Neutrophil (primary cell): Measurements from ENCODE around the gene SPEM1.

Experiments
- H3K27ac ChIP-seq: fragments of 200-600 bp; sonication (generic); 2 replicates; pipeline ENCODE4 v1.5.1; 2016; ENCODE audit warnings: mild to moderate bottlenecking, moderate library complexity
- H3K27me3 ChIP-seq: fragments of 200-600 bp; sonication (generic); 2 replicates; pipeline ENCODE4 v1.6.0; 2016; ENCODE audit warnings: mild to moderate bottlenecking
- H3K36me3 ChIP-seq: fragments of 200-600 bp; sonication (generic); 2 replicates; pipeline ENCODE4 v1.5.1; 2017
- H3K4me1 ChIP-seq, 2 experiments: fragments of 200-600 bp in 1 of 2; sonication (generic) in 1 of 2; 1 replicate in 1 of 2; 2 replicates in 1 of 2; pipeline versions ENCODE4 v1.5.1 to v1.6.1; 2013 to 2016; ENCODE audit warnings: low read depth in 1 of 2, low read length in 1 of 2, mild to moderate bottlenecking in 1 of 2, moderate library complexity in 1 of 2; ENCODE audit not compliant: control insufficient read depth in 1 of 2, insufficient read depth in 1 of 2
- H3K4me3 ChIP-seq, 2 experiments: fragments of 200-600 bp in 1 of 2; sonication (generic) in 1 of 2; 1 replicate in 1 of 2; 2 replicates in 1 of 2; pipeline ENCODE4 v1.5.1; 2013 to 2016; ENCODE audit warnings: low read depth in 1 of 2, low read length in 1 of 2, mild to moderate bottlenecking in 1 of 2, moderate library complexity in 1 of 2
- H3K9me3 ChIP-seq: fragments of 200-600 bp; sonication (generic); 2 replicates; pipeline ENCODE4 v1.5.1; 2016
- CTCF ChIP-seq: fragments of 200-600 bp; sonication (generic); IDR thresholded peaks from 2 replicates; pipeline ENCODE4 v1.5.1; 2016; ENCODE audit warnings: antibody characterized with exemption

Gene SPEM1

GRCh38 chr17:7440834-7441195 is 20.7 kb downstream of the SPEM1 start:
- peaks cover 91% of the 10 kb centered on the region for H3K27me3 ChIP-seq

DNA sequence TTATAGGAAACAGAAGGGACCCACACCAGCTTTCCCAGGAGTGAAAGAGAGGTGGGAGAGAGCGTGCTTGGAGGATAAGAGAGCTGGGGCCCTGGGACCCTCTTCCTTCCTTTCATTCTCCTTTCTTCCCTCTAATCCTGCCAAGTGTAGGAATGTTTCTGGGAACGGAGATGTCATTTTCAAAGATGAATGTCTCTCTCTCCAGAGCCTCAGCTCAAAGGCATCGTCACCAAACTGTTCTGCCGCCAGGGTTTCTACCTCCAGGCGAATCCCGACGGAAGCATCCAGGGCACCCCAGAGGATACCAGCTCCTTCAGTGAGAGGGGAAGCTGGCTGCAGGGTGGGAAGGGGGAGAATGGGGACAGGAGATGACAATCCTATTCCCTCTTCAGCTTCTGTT is 21.1 kb downstream of the SPEM1 start:
- Histone ChIP-seq H3K36me3 (no peaks in the 10 kb centered on the region), H3K27me3 (peaks cover 96% of the 10 kb centered on the region), H3K27ac (no peak overlapping the region), H3K4me1 (peaks cover 49 to 63% of the 10 kb centered on the region in 2 experiments), H3K4me3 (no peak overlapping the region), H3K9me3 (no peaks in the 10 kb centered on the region)
- TF ChIP-seq CTCF, result no peak

More at GRCh38 chr17:7440834-7441195, 20.7 kb downstream of the SPEM1 start:
- no peak for TF ChIP-seq CTCF
- no peaks in the 10 kb centered on the region for H3K36me3 ChIP-seq
- no peak overlapping the region for H3K27ac ChIP-seq
- H3K4me1 ChIP-seq, result peaks cover 53 to 65% of the 10 kb centered on the region in 2 experiments
- H3K4me3 ChIP-seq, result no peak overlapping the region
- H3K9me3 ChIP-seq, result no peaks in the 10 kb centered on the region

DNA sequence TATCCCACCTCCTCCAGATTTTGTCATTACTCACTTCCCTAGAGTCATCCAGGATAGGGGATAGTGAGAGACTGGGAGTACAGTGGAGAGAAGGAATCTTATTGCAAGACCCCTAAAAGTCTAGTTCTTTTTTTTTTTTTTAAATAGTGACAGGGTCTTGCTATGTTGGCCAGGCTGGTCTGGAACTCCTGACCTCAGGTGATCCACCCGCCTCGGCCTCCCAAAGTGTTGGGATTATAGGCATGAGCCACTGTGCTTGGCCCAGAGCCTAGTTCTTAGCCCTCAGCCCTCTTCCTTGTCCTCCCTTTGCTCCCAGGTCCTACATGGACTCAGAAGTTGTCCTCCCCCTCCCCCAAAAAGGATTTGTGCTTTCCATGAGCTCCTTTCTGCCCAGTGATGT is 22.0 kb downstream of the SPEM1 start:
- H3K4me1 ChIP-seq, result peaks cover 40 to 54% of the 10 kb centered on the region in 2 experiments

DNA sequence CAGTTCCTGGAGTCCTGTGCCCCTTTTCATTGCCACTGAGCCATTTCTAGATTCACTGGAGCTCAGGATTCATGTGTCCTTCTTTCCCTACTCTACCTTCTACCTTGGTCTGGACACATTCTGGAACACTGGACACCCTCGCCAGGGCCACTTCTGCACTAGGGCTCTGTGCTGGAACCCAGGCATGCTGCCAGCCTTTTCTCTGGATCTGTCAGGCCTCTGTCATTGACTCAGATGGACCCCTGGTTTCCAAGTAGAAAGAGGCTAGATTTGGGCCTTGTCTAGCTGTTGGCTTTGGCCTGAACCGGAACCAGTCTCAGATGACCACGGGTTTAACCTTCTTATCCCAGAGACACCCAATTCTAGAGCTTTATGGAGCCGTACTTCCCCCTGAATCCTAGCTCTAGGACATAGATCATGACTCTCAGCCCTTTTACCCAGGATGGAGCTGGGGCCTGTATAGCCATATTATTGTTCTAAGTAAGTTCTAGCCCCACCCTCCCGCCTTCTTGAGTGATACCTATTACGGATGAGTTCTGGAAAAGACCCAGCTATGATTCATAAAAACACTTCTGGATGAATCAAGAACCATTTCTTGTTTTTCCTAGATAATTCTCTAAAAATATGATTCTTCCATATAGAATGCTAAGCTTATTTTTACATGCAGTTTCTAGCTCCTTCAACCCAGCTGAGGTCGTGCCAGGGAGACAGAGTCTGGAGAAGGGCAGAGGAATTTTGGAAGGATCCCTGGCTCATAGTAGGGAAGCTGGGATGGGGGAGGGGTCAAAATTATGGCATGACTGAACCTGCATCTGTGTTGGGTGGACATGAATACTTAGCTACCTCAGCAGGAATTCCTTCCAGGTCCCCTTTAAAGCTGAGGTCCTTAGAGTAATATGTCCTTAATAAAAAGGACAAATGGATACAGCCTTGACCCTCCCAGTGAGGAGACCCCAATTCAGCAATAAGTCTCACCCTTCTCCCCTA is 23.7 kb downstream of the SPEM1 start:
- Histone ChIP-seq H3K27me3 (peaks cover 100% of the 10 kb centered on the region), H3K9me3 (no peaks in the 10 kb centered on the region), H3K27ac (no peak overlapping the region), H3K4me1 (peaks cover 25 to 38% of the 10 kb centered on the region in 2 experiments), H3K36me3 (no peaks in the 10 kb centered on the region), H3K4me3 (no peak overlapping the region)
- no peak for TF ChIP-seq CTCF

More for the DNA sequence above, 22.0 kb downstream of the SPEM1 start:
- Histone ChIP-seq H3K9me3 (no peaks in the 10 kb centered on the region), H3K4me3 (no peak overlapping the region), H3K27me3 (peaks cover 100% of the 10 kb centered on the region), H3K27ac (no peak overlapping the region), H3K36me3 (no peaks in the 10 kb centered on the region)
- TF ChIP-seq CTCF, result no peak

DNA sequence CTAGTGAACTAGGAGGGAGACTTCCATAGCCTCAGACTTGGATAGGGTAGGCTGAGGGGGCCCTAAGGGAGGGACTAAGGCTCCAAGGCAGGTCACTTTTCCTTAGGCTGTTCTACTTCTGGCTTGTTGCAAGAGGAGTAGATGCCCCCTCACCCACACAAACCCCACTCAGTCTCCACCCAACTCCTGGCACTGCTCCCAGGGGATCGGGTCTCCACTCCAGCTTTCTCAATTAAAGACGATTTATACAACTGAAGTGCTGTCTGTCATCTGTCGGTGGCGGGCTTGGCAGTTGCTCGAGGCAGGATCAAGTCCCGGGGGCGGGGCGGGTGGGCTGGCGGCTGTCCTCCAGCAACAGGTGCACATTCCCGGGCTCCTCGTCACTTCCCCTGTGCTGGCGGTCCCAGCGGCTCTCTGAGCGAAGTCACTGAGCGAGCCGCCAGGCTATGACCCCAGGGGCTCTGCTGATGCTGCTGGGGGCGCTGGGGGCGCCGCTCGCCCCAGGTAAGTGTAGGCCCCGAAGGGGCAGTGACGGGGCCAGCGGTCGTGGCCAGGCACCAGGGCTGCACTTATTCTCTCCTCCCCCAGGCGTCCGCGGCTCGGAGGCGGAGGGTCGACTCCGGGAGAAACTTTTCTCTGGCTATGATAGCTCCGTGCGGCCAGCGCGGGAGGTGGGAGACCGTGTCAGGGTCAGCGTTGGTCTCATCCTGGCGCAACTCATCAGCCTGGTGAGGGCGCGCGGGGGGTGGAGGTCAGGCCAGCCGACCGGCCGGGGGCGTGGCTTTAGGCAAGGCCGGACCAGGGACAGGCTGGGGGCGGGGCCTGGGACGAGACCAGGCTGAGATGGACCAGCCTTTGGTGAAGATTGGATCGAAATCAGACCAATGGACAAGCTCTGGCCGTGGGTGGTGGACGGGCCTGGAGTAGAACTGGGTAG is 24.8 kb downstream of the SPEM1 start, which contains the start of gene CHRNB1:
Gene CHRNB1 (plus strand): TSS at position 380 of the 937 bp plus-strand sequence. CDS start 67 bp downstream, at position 447.
- peaks cover 16 to 26% of the 10 kb centered on the region in 2 experiments for H3K4me1 ChIP-seq
- H3K9me3 ChIP-seq, result no peaks in the 10 kb centered on the region
- no peaks in the 10 kb centered on the region for H3K36me3 ChIP-seq
- no peak for TF ChIP-seq CTCF
- peak within 1 kb of the TSS; percentile 55 to 74 for H3K4me3 ChIP-seq
- H3K27me3 ChIP-seq, result peaks cover 89% of the 10 kb centered on the region
- H3K27ac ChIP-seq, result no peak within 1 kb of the TSS
